ENCODE results near the gene METTL4.
A peak's percentile ranks its signal among the peaks of the same experiment; 100 is the strongest.

The METTL4 gene, protein sequence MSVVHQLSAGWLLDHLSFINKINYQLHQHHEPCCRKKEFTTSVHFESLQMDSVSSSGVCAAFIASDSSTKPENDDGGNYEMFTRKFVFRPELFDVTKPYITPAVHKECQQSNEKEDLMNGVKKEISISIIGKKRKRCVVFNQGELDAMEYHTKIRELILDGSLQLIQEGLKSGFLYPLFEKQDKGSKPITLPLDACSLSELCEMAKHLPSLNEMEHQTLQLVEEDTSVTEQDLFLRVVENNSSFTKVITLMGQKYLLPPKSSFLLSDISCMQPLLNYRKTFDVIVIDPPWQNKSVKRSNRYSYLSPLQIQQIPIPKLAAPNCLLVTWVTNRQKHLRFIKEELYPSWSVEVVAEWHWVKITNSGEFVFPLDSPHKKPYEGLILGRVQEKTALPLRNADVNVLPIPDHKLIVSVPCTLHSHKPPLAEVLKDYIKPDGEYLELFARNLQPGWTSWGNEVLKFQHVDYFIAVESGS

DNA sequence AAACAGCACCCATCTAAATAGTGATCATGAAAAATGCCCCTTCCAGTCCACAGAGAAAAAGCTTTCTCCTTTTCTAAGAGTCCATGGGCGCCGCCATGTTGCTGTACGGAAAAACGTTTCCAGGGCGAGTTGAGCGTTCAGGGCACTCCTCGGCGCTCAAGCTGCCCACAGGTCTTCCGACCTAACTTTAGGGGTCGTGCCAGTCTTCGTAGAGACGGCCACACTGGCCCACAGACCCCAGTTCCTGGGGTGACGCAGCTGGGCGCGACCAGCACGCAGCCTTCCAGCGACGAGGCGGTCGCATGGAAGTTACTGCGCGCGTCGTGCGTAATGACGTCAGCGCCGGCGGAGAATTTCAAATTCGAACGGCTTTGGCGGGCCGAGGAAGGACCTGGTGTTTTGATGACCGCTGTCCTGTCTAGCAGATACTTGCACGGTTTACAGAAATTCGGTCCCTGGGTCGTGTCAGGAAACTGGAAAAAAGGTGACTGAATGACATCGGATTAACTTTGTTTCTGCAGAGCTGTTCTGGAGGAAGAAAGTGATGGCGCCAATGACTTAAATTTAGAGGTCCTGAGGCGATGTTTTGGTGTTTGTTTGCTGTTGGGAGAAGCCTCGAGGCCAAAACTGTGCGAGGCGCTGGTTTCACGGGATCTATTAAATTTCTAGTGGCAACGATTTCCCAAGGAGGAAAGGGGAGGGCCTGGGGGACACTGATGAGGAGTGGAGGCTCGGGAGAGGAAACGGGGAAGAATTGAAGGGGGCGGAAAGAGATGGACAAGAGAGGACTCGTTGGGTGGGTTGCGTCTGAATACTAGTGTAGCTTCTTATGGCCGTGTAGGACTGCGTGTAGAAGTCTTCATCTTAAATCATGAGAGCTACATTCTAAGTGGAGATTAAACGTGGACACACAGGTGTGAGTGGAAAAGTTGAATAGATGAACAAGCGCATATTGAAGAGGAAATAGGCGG is at the start of gene METTL4, which contains the start of gene NDC80:
TSS of gene METTL4 (minus strand) at position 306 of the 971 bp plus-strand sequence. CDS start 4,289 bp downstream, outside the sequence.
TSS of gene NDC80 (plus strand) at position 358 of the 971 bp plus-strand sequence. CDS start 1,429 bp downstream, outside the sequence.
- DNase-seq (ENCODE audit: low spot score), result peak; percentile 88

DNA sequence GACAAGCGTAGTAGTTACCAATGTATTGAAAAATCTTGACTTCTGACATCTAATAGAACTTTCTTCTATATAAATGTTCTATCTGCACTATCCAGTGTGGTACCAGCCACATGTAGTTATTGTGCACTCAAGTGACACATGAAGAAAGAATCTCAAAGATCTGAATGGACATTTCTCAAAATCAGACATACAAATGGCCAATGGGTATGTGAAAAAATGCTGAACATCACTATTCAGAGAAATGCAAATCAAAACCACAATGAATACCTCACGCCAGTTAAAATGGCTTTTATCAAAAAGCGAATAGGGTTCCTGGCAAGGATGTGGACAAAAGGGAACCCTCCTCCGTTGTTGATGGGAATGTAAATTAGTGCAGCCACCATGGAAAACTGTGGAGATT is 46.7 kb upstream of the METTL4 start:
- no peak for DNase-seq (ENCODE audit: low spot score)

DNA sequence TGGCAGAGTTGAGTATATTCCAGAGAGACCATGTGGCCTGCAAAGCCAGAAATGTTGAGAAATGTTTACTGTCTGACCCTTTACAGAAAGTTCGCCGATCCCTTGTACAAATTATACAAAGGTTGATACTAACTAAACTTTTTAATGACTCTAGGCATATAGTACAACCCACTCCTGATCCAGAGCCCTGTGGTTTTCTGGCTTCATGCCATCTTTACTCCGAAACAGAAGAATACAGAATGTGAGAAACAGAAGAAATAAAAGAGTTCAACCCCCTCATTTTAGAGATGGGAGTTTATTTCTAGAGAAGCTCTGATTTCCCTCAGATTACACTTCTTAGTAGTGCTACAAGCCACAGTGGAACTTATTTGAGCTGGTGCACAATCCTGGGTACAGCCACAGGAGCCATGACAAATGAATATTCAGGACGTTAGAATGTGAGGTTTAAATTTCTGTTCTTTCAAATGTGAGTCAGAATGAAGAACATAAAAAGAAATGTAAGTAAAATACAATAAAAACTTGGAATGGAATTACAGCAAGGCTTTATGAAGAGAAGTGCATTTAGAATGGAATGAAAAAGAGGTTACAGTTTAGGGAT is 46.2 kb upstream of the METTL4 start:
- DNase-seq (ENCODE audit: low spot score), result no peak

DNA sequence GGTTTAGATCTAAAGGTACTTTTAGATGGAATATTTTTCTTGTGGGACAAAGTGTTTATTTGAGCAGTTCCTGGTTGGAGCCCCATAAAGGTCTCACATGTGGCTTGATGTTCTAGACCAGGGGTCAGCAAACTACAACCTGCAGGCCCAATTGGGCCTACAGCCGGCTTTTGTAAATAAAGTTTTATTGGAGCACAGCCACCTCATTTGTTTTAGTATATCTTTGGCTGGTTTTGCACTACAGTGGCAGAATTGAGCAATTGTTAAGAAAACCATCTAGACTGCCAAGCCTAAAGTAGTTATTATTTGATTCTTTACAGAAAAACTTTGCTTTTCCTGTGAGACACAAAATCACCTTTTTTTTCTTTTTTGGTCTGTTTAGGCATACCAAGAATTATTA is 41.7 kb upstream of the METTL4 start:
- no peak for DNase-seq (ENCODE audit: low spot score)

DNA sequence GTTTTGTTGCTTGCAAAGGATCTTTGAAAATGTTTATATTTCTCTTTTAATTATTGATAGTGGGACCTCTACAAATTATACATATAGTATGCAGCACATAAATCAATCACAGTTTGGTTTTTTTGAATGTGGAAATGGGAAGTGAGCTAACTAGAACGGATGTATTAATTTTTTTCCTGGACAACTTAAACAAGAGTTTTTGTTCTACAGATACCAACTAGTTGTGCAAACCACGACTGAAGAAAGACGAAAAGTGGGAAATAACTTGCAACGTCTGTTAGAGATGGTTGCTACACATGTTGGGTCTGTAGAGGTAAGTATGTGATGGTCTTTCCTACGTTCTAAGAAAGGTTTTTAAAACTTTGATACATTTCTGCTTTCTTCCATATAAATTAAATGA is 39.2 kb upstream of the METTL4 start:
- no peak for DNase-seq (ENCODE audit: low spot score)

DNA sequence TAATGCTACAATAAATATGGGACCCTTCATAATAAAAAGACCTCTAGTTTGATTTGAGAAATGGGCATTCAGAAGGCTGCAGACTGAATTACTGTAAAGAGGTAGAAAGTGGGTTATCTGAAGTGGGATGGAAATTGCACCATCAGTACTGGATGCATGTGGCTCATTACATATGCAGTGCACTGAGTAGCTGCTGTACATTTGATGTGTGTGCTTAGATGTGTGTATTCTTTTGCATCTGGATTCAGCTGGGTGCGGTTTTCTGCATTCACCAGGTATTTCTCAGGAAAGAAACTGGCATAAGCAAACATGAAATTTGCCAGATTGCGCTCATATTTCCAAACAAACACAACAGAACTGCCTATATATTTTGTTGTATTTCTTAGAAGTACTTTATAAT is 38.3 kb upstream of the METTL4 start:
- no peak for DNase-seq (ENCODE audit: low spot score)

DNA sequence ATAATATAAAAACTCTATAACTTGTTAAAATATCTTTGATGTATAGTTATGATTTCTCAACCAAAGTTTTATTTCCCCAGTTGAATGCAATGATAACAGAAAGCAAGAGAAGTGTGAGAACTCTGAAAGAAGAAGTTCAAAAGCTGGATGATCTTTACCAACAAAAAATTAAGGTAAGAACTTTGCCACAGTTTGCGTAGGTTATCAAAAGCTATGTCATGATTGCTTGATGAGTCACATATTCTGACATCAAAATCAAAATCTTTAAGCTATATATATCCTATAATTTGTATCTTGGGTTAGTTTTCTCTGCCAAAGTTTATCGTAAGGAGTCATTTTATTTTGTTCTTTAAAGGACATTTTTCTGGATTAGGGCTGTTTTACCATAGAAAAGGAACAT is 35.0 kb upstream of the METTL4 start:
- no peak for DNase-seq (ENCODE audit: low spot score)

DNA sequence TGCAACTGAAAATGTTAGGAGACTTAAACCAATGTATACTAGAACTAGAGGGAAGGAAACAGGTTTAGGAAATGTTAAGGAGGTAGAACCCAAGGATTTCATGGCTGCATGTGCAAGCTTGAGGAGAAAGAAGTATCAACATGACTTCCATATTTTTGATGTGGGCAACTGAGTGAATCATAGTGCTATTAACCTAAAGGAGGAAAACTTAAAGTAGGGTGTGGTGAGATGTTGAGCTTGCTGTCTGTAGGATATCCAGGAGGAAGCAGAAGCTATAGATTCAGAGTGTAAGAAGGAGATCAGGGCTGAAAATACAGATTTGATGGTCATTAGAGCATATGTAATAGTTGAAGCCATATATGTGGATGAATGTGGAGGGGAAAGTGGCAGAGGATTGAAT is 31.5 kb upstream of the METTL4 start:
- no peak for DNase-seq (ENCODE audit: low spot score)

DNA sequence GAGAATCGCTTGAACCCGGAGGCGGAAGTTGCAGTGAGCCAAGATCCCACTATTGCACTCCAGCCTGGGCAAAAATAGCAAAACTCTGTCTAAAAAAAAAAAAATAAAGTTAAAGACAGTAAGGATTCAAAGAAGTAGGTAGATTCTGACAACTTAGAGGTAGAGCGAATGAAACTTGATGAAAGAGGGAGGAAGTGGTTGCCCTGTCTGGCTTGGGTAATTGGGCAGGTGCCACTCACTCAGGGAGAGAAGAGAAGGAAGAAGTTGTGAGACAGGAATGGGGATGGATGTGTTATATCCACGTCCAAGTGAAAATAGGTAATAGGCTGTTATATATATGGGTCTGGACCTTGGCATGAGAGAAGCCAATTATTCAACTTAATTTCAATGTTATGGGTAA is 26.3 kb upstream of the METTL4 start:
- no peak for DNase-seq (ENCODE audit: low spot score)

DNA sequence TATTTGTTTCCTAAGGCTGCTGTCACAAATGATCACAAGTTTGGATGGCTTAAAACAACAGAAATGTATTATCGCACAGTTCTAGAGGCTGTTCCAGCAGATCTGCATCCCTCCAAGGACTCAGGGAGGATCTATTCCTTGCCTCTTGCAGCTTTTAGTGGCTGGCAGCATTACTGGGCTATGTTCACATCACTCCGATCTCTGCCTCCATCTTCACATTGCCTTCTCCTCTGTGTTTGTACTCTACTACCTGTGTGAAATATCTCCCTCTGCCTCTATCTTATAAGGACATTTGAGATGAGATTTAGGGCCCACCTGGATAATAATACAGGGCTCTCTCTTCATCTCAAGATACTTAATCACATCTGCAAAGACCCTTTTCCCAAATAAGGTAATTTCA is 19.0 kb upstream of the METTL4 start:
- DNase-seq (ENCODE audit: low spot score), result no peak

DNA sequence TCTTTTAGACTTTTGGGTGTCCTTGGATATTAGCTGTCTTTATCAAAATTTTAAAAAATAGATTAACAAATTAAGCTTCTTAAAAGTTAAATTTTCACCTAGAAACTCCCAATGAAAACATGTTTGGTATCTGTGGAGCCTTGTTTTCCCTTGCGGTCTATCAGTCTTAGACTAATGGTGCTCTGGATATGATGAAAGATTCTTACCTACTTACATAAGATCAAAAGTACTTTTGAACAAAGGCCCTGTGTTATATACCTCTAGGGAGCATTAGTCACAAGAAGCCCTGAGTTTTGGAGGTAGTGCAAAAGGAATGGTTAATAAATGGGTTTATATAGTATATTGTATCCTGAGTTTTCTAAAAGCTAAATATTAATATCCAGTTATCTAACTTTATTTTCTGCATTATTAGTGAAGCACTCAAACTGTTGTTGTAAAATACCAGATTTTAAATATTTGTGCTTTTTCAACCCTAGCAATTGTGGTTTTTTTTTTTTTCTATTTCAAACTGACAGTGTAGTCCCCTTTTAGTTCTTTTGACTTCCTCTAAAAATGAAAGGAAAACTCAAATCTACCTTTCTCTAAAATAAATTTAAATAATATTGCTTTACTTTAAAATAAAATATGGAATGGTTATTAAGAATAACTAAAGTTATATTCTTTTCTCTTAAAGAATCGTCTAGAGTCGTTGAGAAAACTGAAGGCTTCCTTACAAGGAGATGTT is 18.2 kb upstream of the METTL4 start:
- DNase-seq (ENCODE audit: low spot score), result no peak

DNA sequence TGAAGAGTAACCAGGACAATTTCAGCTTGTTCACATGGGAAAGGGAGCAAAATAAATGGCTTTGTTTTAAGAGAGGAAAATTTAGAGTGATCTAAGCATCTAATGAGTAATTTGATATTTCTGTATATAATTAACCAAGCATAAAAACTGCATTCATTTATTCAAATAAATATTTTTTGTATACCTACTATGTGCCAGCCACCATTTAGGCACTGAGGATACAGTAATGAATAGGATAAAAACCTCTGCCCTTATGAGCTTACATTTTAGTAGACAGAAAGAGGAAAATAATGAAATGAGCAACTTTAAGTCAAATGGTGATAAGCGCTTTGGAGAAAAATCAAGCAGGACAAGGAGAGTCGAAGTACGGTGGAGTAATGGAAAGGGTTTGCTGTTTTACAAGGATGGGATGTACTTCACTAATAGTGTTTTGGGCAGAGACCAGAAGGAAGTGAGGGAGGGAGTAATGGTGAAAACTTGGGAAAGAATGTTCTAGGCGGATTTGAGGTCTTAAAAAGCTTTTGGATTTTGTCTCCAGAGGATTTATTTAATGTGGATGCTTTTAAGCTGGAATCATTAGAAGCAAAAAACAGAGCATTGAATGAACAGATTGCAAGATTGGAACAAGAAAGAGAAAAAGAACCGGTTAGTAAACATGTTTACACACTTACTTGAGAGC is 17.5 kb upstream of the METTL4 start:
- DNase-seq (ENCODE audit: low spot score), result no peak

DNA sequence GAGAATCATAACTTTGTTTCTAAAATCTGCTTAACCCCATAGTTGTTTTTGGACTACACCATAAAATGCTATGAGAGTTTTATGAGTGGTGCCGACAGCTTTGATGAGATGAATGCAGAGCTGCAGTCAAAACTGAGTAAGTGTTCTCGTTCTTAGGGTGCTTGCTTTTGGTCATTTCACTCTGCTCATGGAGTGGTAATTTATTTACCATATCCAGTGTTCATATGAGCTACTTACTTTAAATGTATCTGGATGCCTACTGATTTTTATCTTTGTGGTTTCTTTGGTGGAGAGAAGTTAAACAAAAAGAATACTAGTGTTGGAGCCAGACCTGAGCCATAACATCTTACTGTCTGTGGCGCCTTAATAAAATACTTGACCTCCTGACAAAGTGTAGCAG is 16.5 kb upstream of the METTL4 start:
- DNase-seq (ENCODE audit: low spot score), result no peak

DNA sequence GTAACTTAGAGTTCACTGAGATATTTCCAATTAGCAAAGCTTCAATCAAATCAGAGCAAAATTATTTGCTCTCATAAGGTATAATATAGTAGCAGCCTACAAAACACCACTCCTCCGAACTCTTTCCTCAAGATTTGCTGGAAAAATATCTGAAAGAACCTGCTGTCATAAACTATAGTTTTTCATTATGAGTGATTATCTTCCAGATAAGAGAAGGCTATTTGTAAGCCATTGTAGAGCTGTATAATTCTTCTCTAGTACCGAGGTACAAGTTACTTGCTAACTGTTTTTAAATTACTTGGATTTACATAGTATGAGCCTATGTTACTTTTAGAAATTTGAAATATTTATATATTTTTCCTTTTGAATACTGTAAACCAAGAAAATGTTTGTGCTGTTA is 2.1 kb upstream of the METTL4 start:
- DNase-seq (ENCODE audit: low spot score), result no peak

DNA sequence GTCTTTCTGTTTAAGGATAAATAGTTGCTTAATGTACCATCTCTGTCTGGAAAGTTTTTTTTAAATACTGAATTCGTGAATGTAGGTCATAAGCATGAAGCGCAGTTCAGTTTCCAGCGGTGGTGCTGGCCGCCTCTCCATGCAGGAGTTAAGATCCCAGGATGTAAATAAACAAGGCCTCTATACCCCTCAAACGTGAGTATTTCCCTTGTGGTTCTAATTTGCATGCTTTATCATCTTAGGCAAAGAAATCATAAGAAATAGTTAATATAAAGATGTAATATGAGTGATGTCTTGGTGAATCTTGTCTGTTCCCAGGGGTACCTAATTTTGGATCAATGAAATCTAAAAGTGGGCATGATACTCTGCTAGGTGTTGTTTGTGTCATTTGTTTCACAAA is 1.6 kb upstream of the METTL4 start:
- DNase-seq (ENCODE audit: low spot score), result no peak

DNA sequence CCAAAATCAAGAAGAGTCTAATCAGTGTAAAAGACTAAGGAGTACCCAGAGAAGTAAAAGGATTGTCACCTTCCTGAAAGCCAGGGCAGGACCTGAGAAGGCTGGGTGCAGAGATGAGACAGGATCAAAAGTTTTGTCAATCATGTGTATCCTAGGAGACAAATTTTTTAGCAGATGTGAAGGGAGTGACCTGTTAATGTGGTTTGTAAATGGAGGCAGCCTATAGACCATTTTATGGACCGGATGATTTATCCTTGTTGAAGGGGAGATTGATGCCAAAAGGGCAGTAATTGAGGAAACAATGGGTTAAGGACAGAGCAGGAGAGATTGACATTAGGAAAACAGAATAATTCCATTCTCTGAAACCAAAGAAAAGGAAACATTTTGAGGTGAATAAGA is 865 bp upstream of the METTL4 start:
- no peak for DNase-seq (ENCODE audit: low spot score)

DNA sequence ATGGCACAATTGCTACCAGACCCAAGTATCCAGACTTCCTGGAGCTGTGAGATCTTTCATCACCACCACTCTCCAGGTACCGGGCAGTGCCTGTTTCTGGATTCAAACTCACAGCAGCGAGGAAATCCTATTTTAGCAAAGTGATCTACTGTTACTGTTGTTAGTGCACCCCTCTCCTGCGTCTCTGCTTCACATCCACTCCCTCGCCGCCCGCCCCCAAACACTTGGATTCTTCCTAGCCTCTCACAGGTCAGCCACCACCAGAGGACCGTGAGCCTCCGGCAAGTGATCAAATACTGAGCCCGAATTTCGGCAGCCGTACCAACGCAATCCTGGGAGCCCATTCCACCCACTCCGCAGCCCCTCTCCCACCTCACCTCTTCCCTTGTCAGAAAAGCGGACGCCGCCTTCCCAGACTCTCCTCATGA is 519 bp downstream of the METTL4 start:
- peak; percentile 74 for DNase-seq (ENCODE audit: low spot score)

DNA sequence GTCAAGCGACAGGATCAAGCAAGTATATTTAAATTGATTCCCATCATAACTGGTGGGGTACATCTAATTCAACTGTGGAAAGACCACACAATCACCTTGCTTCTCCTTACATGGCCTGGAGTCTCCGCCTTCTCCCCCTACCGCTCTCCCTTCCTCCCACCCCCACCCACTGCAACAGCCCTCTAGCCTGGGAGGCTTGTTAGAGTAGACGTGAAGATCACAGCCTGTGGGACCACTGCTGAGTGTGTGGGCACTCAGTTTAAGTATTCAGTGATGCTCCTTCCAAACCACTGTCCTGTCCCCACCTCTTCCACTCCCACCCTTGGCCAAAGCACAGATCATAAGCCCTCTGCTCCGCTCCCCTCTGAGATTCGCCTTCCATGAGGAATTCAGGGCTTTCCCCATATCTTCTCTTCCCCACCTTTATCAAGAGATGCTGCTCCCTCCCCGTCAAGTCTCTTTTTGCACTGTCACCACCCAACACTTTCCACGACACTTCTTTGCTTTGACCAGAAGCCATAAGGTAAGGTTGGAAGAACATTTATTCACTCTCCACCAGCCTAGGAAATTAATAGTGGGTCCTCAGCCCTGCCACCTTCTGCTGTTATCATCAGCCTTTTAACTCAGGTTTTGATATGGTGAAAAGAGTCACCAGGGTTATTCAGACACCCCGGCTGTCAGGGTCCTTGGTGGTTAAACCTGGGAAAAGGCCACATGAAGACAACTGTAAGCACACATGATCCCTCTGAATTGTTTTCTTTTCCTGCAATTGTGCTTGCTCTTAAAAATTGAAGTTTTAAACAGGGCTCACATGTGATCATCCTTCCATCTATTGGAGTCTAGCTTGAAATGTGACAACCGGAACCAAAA is 1.7 kb downstream of the METTL4 start:
- DNase-seq (ENCODE audit: low spot score), result no peak

DNA sequence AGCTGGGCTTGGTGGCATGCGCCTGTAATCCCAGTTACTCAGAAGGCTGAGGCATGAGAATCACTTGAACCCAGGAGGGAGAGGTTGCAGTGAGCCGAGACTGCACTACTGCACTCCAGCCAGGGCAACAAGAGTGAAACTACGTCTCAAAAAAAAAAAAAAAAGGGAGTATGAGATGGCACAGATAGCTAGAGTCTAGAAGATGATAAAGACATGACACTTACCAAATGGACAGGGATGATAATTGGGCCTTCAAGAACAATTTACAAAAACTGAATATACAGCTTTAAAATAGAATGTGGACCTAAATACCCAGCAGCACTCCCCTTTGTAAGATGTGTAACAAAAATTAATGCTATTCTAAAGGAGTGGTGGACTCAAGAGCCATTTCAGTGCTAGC is 2.7 kb downstream of the METTL4 start:
- no peak for DNase-seq (ENCODE audit: low spot score)

DNA sequence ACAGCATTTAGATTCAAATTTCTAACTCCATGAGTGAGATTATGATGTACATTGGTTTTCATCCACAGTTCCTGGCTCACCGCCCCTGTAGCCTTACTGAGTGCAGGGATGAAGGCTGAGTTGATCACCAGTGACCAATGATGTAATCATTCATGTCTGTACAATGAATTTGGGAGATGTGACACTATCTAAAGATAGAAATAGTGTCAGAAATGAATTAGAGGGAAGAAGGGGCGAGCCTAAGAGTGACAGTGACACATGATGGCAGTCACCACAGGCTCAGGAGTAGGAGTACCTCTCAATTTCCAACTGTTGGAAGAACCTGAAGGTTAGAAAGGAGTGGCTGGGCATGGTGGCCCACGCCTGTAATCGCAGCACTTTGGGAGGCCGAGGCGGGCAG is 3.2 kb downstream of the METTL4 start:
- DNase-seq (ENCODE audit: low spot score), result no peak
